Thoracic aorta (tissue), 2 donors: ENCODE results near the gene ABCD4. TPM values are rescaled to one million over a fixed set of nuclear protein-coding genes. Genes with fewer than 3 reads are reported as not detected.
A peak's percentile ranks its signal among the peaks of the same experiment; 100 is the strongest.

Experiments
- ATAC-seq: fragments of 150-250 bp; one replicate; pipeline ENCODE4 v1.8.0; 2017; ENCODE audit warnings: low read depth; ENCODE audit not compliant: insufficient number of reproducible peaks, low FRiP score
- DNase-seq: peaks from one replicate; pipeline ENCODE4 v3.0.0-alpha.2; 2020; ENCODE audit warnings: low spot score
- H3K27ac ChIP-seq, 2 donors: fragments of 200-600 bp; sonication (generic); 1 replicate in 1 of 2; 2 replicates in 1 of 2; pipeline ENCODE4 v1.5.1; 2016; ENCODE audit warnings: mild to moderate bottlenecking in 2 of 2, moderate library complexity in 2 of 2
- H3K27me3 ChIP-seq: fragments of 200-600 bp; sonication (generic); replicated peaks from 2 replicates; pipeline ENCODE4 v1.6.0; 2016; ENCODE audit warnings: mild to moderate bottlenecking; ENCODE audit not compliant: insufficient read depth
- H3K36me3 ChIP-seq: fragments of 200-600 bp; sonication (generic); one replicate; pipeline ENCODE4 v1.5.1; 2016
- H3K4me1 ChIP-seq, 2 donors: fragments of 200-600 bp; sonication (generic); 1 replicate in 1 of 2; 2 replicates in 1 of 2; pipeline versions ENCODE4 v1.5.1 to v1.6.0; 2016; ENCODE audit warnings: low read depth in 2 of 2, mild to moderate bottlenecking in 1 of 2; ENCODE audit not compliant: control insufficient read depth in 1 of 2
- H3K4me3 ChIP-seq: fragments of 200-600 bp; sonication (generic); 2 replicates; pipeline ENCODE4 v1.5.1; 2016; ENCODE audit warnings: mild to moderate bottlenecking
- H3K9me3 ChIP-seq: fragments of 200-600 bp; sonication (generic); 2 replicates; pipeline ENCODE4 v1.5.1; 2016
- CTCF ChIP-seq: fragments of 200-600 bp; sonication (generic); IDR thresholded peaks from one replicate; pipeline ENCODE4 v1.5.1; 2019; ENCODE audit warnings: antibody characterized with exemption
- total RNA-seq, 2 donors: library from RNA; depleted of rRNA; stranded (reverse); fragments of >200 nt; gene quantifications; one replicate each; pipeline versions ENCODE4 v1.1.0 to v1.2.3, GENCODE V29; 2016

The ABCD4 gene
- total RNA-seq, 2 donors from 2014 or later = 47.7 to 62.4 TPM

- H3K27ac ChIP-seq = no peak overlapping the region
- no peaks in the 10 kb centered on the region for H3K36me3 ChIP-seq
- no peaks in the 10 kb centered on the region for H3K27me3 ChIP-seq
- DNase-seq = no peak
- H3K4me1 ChIP-seq = peaks cover 10 to 15% of the 10 kb centered on the region in 2 donors
- no peak for ATAC-seq
- H3K9me3 ChIP-seq = no peaks in the 10 kb centered on the region
- TF ChIP-seq CTCF = no peak
- no peak overlapping the region for H3K4me3 ChIP-seq
Measured at GRCh38 chr14:74261288-74261687, 41.4 kb downstream of the ABCD4 start.

DNA sequence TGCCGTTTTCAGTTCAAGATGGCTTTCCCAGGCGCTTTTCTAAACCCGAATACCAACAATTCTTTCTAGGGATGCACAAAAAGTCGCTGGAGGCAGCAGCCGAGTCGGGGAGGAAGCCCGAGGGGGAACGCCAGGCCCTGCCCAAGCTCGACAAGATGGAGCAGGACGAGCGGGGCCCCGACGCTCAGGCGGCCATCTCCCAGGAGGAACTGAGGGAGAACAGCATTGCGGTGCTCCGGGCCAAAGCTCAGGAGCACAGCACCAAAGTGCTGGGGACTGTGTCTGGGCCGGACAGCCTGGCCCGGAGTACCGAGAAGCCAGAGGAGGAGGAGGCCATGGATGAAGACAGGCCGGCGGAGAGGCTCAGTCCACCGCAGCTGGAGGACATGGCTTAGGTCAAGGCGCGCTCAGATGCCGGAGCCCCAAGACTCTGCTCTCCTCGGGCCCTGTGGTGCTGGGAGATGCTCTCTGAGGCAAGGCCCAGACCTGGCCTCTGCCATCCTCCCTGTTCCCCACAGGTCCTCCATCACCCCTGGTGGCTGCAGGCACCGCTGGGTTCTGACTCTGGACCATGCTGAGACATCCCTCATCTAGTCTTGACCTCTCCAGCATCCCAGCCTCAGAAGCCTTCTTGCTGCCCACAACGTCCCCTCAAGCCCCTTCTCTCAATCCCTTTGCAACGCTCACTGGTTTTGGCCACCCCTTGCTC, 42.1 kb downstream of the ABCD4 start:
- DNase-seq (no peak), ATAC-seq (no peak)
- no peaks in the 10 kb centered on the region for H3K36me3 ChIP-seq
- peaks cover 10 to 15% of the 10 kb centered on the region in 2 donors for H3K4me1 ChIP-seq
- H3K4me3 ChIP-seq = no peak overlapping the region
- TF ChIP-seq CTCF = no peak
- H3K27me3 ChIP-seq = no peaks in the 10 kb centered on the region
- no peak overlapping the region for H3K27ac ChIP-seq
- H3K9me3 ChIP-seq = no peaks in the 10 kb centered on the region

DNA sequence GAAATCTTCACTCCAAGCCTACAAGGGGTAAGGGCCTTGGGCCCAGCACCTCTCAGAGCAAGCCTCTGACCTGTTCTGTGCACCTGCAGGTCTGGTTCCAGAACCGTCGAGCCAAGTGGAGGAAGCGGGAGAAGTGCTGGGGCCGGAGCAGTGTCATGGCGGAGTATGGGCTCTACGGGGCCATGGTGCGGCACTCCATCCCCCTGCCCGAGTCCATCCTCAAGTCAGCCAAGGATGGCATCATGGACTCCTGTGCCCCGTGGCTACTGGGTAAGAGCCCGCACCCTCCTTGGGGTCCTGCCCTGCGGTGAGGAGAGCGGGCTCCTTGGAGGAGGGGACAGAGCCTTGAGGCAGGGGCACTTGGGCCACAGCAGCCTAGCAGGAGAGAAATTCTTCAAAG, 43.2 kb downstream of the ABCD4 start:
- H3K36me3 ChIP-seq = no peaks in the 10 kb centered on the region
- H3K4me3 ChIP-seq = no peak overlapping the region
- no peak for TF ChIP-seq CTCF
- H3K27ac ChIP-seq = no peak overlapping the region
- no peaks in the 10 kb centered on the region for H3K9me3 ChIP-seq
- H3K27me3 ChIP-seq = no peaks in the 10 kb centered on the region
- ATAC-seq (no peak), DNase-seq (no peak)
- peaks cover 10 to 15% of the 10 kb centered on the region in 2 donors for H3K4me1 ChIP-seq

GRCh38 chr14:74258764-74259035, 44.0 kb downstream of the ABCD4 start:
- DNase-seq (no peak), ATAC-seq (no peak)
- no peak overlapping the region for H3K27ac ChIP-seq
- no peaks in the 10 kb centered on the region for H3K27me3 ChIP-seq
- H3K36me3 ChIP-seq = no peaks in the 10 kb centered on the region
- peaks cover 10 to 15% of the 10 kb centered on the region in 2 donors for H3K4me1 ChIP-seq
- no peaks in the 10 kb centered on the region for H3K9me3 ChIP-seq
- H3K4me3 ChIP-seq = no peak overlapping the region
- no peak for TF ChIP-seq CTCF

DNA sequence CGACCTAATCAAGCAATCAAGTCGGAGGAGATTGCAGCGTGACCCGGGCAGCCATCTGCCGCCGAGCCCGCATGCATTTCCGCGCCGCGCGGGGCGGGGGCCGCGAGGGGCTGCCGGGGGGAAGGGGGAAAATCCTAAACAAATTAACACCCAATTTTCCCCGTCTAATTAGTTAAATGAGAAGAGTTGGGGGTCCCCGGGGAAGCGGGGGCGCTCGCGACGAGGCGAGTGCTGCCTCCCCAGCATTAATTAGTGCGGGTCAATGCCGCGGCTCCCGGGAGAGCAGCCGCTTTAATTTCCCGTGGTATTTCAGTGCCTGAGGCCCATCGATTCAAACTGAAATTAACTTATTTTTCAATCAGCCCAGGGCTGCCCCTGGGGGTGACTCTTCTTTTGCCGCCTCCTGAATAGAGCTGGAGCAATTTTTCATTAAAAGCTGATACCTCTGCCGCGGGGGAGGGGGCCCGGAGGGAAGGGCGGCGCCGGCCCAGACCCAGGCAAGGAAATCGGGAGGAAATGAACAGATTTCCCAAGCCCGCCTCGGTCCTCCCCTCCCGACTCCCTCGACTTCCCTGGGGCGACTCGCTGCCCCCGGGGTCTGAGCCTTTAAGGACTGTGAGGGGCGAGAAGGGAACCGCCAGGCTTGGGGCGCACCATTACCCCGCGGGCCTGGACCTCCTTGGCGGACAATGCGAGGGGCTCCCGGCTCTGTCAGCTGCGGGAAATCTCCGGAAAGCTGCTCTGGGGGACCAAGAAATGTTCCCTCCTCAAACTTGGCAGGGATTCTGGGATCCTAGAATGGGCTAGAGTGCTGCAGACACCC, 44.6 kb downstream of the ABCD4 start:
- TF ChIP-seq CTCF = no peak
- Histone ChIP-seq H3K4me3 (peak overlapping the region; percentile 89), H3K4me1 (peaks cover 10 to 15% of the 10 kb centered on the region in 2 donors), H3K27ac (no peak overlapping the region), H3K36me3 (no peaks in the 10 kb centered on the region), H3K9me3 (no peaks in the 10 kb centered on the region), H3K27me3 (no peaks in the 10 kb centered on the region)
- ATAC-seq (no peak), DNase-seq (no peak)
